Subcutaneous abdominal adipose tissue (tissue), 5 donors: ENCODE measurements around the gene KRT9.

ENCODE experiments used
- H3K27ac ChIP-seq: one replicate; pipeline ENCODE4 v1.7.0; 2013; ENCODE audit warnings: low read depth, mild to moderate bottlenecking, inconsistent platforms, low read length, moderate library complexity
- H3K27me3 ChIP-seq, 5 donors: one replicate each; pipeline ENCODE4 v1.7.0; 2013; ENCODE audit warnings: low read length in 5 of 5, inconsistent platforms in 1 of 5; ENCODE audit not compliant: control insufficient read depth in 5 of 5, insufficient read depth in 4 of 5
- H3K36me3 ChIP-seq, 5 donors: one replicate each; pipeline ENCODE4 v1.7.0; 2013; ENCODE audit warnings: low read length in 5 of 5; ENCODE audit not compliant: control insufficient read depth in 5 of 5, insufficient read depth in 5 of 5
- H3K4me1 ChIP-seq, 5 donors: one replicate each; pipeline ENCODE4 v1.7.0; 2013; ENCODE audit warnings: low read length in 5 of 5, mild to moderate bottlenecking in 3 of 5, moderate library complexity in 1 of 5; ENCODE audit not compliant: control insufficient read depth in 5 of 5, insufficient read depth in 5 of 5
- H3K4me3 ChIP-seq, 5 donors: one replicate each; pipeline ENCODE4 v1.7.0; 2013; ENCODE audit warnings: low read length in 5 of 5, low read depth in 1 of 5
- H3K9ac ChIP-seq, 5 donors: one replicate each; pipeline ENCODE4 v1.7.0; 2013; ENCODE audit warnings: low read length in 5 of 5, mild to moderate bottlenecking in 4 of 5, moderate library complexity in 3 of 5
- H3K9me3 ChIP-seq, 5 donors: one replicate each; pipeline ENCODE4 v1.7.0; 2013; ENCODE audit warnings: low read length in 5 of 5; ENCODE audit not compliant: control insufficient read depth in 5 of 5
- donor health status: healthy.
- donor health status: healthy.
- donor health status: healthy.
- donor health status: healthy.
- donor health status: healthy.

KRT9 gene

DNA sequence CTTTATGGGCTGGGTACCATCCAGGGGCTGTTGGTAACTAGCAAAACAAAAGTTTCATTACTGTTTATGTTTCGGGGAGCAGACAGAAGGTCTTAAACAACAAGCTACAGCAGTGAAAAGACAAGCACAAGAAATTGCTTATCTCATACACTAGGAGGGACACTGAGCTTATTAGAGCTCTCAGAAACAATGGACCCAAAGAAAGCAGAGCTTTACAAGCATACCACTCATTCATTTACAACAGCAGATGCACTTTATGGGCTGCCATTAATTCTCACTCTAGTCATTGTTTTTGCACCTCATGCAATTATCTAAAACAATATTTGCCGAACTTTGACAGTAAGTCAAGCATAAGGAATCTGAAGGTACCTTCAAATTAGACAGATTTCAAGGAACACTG, 30.7 kb upstream of the KRT9 start:
- H3K27ac ChIP-seq, result no peak overlapping the region
- no peak overlapping the region for H3K4me3 ChIP-seq
- H3K4me1 ChIP-seq, result no peaks in the 10 kb centered on the region
- peaks cover 4 to 13% (median 9%) of the 10 kb centered on the region in 5 donors for H3K9me3 ChIP-seq
- no peaks in the 10 kb centered on the region for H3K27me3 ChIP-seq
- H3K36me3 ChIP-seq, result no peaks in the 10 kb centered on the region
- no peak overlapping the region for H3K9ac ChIP-seq

DNA sequence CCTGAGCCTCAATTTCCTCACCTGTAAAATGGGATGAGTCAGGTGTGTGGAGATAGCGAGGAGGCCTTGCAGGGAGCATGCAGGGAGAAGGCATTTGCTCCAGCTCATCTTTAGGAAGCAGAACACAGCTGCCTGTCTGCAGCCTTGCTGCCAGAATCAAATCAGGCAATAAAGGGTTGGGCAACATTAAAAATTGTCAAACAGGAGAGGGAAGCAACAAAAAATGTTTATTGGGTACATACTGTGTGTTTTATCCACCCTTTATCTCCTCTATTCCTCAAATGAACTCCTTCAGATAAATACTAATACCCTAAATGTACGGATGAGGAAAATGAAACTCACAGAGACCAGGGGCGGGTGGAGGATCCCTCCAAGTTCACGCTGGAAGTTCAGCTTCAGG, 28.5 kb upstream of the KRT9 start:
- H3K4me1 ChIP-seq, result no peaks in the 10 kb centered on the region
- H3K27me3 ChIP-seq, result no peaks in the 10 kb centered on the region
- H3K36me3 ChIP-seq, result no peaks in the 10 kb centered on the region
- no peak overlapping the region for H3K9ac ChIP-seq
- H3K27ac ChIP-seq, result no peak overlapping the region
- no peak overlapping the region for H3K4me3 ChIP-seq
- H3K9me3 ChIP-seq, result no peaks in the 10 kb centered on the region

DNA sequence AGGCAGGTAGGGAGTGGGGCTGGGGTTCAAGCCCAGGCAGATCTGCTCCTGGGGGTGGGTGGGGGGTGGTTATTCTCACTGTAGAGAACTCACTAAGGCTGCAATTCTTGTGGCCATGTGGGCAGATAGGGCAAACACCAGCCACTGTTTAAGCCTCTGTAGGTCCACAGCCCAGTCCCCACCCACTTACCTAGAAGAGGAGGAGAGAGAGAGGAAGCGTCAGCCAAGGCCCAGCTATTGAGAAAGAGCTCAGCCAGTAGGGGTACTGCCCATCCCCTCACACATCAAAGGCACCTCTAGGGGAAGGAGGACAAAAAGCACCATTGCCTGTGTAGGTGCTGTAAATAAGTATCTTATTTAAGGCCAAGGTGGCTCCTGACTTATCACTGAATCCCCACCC, 27.8 kb upstream of the KRT9 start:
- H3K9me3 ChIP-seq, result no peaks in the 10 kb centered on the region
- H3K4me3 ChIP-seq, result no peak overlapping the region
- no peaks in the 10 kb centered on the region for H3K27me3 ChIP-seq
- H3K27ac ChIP-seq, result no peak overlapping the region
- no peak overlapping the region for H3K9ac ChIP-seq
- no peaks in the 10 kb centered on the region for H3K4me1 ChIP-seq
- no peaks in the 10 kb centered on the region for H3K36me3 ChIP-seq

DNA sequence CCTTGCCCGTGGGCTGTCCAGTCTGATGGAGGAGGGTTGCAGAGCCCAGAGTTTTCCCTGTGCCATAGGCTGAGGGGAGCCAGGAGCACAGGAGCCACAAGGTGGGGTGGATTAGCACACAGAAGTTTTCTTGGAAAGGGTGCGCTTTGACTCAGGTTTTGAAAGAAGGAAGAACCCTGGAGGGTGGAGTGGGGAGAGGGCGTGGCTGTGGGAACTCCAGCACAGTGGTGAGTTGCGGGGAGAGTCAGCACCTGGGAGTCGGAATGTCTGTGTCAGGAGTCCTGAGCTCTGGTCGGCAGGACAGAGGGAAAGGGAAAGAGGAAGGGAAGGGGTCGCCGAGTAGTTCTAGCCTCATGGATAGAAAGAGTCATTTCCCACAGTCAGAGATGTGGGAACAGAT, 23.7 kb upstream of the KRT9 start:
- Histone ChIP-seq H3K4me1 (peaks cover 0 to 17% (median 10%) of the 10 kb centered on the region in 5 donors), H3K36me3 (no peaks in the 10 kb centered on the region), H3K9me3 (peaks cover 0 to 4% (median 0%) of the 10 kb centered on the region in 5 donors), H3K9ac (no peak overlapping the region), H3K27ac (no peak overlapping the region), H3K4me3 (no peak overlapping the region), H3K27me3 (no peaks in the 10 kb centered on the region)

DNA sequence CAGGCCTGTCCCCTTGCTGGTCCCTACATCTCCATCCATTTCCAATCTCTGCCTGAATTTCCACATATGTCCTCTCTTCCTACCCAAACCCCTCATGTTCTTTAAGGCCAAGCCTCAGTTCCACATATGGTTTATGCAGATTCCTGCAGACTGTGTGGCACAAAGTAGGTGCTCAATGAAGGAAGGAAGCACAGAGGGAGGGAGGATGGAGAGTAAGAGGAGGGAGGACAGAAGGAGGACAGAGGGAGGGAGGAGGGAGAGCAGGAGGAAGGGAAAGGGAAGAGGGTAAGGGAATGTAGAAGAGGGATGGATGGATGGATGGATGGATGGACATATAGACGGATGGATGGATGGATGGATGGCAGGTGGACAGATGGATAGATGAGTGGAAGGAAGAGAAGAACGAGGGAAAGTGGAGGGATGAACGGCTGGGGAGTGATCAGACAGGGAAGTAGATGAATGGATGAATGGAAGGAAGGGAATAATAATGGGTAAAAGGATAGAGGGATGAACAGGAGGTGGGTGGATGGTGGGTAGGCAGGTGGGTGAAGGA, 22.6 kb upstream of the KRT9 start:
- Histone ChIP-seq H3K27me3 (no peaks in the 10 kb centered on the region), H3K4me1 (peaks cover 0 to 17% (median 10%) of the 10 kb centered on the region in 5 donors), H3K36me3 (no peaks in the 10 kb centered on the region), H3K9me3 (peaks cover 0 to 4% (median 0%) of the 10 kb centered on the region in 5 donors), H3K9ac (no peak overlapping the region), H3K4me3 (no peak overlapping the region), H3K27ac (no peak overlapping the region)

DNA sequence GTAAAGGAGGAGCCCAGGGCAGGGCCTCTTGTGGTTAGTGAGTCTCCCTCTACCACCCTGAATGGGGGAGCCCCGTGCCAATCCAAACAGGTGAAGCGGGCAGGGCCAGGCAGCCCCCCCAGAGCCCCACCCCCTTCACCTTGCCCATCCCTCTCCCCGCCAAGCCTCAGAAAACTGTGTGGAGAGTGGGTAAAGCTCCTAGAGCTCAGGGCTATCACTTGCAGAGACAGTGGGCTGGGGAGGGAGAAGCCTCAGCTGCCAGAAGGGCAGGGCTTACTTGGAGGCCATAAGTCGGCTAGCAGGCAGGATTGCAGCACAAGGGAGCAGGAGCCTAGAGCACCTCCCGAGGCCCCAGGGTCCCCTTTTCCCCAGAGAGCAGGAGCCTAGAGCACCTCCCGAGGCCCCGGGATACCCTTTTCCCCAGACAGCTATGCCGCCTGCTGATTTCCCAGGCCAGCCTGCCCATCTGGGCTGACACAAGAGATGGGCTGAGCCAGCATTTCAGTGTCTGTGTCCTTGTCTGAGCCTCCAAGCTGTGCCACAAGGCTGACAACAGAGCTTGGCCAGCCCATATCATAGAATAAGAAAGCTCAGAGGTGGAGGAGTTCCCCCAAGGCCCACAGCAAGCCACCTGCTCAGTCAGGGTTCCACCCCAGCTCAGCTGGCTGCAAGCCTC, 21.6 kb upstream of the KRT9 start:
- Histone ChIP-seq H3K9ac (no peak overlapping the region), H3K9me3 (peaks cover 0 to 4% (median 0%) of the 10 kb centered on the region in 5 donors), H3K4me1 (peaks cover 0 to 17% (median 10%) of the 10 kb centered on the region in 5 donors), H3K36me3 (no peaks in the 10 kb centered on the region), H3K4me3 (no peak overlapping the region), H3K27me3 (no peaks in the 10 kb centered on the region), H3K27ac (no peak overlapping the region)

DNA sequence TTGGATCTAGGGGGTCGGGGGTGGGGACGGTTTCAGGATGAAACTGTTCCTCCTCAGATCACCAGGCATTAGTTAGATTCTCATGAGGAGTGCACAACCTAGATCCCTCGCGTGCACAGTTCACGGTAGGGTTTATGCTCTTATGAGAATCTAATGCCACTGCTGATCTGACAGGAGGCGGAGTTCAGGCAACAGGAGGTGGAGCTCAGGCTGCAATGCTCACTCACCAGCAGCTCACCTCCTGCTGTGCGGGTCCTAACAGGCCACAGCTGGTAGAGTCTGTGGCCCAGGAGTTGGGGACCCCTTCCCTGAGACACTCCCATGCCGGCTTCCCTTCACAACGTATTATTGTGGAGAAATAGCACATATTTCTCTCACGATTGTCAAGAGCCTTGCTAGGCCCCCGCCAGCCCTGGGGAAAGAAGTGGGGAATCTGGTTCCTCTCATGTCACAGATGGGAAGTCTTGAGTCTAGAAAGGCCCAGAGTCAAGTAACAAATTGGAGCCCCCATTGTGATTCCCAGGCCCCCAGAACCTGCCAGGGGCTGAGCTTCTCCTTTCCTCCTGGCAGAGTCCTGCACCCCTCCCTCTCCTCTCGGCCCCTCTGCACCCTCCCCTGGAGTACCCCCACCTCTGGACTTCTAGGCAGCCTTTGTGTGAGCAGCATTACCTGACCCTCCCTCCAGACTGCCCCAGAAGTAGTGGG, 20.9 kb upstream of the KRT9 start:
- H3K9me3 ChIP-seq, result peaks cover 0 to 4% (median 0%) of the 10 kb centered on the region in 5 donors
- H3K27ac ChIP-seq, result no peak overlapping the region
- no peaks in the 10 kb centered on the region for H3K27me3 ChIP-seq
- no peaks in the 10 kb centered on the region for H3K36me3 ChIP-seq
- peaks cover 0 to 17% (median 10%) of the 10 kb centered on the region in 5 donors for H3K4me1 ChIP-seq
- no peak overlapping the region for H3K9ac ChIP-seq
- H3K4me3 ChIP-seq, result no peak overlapping the region

DNA sequence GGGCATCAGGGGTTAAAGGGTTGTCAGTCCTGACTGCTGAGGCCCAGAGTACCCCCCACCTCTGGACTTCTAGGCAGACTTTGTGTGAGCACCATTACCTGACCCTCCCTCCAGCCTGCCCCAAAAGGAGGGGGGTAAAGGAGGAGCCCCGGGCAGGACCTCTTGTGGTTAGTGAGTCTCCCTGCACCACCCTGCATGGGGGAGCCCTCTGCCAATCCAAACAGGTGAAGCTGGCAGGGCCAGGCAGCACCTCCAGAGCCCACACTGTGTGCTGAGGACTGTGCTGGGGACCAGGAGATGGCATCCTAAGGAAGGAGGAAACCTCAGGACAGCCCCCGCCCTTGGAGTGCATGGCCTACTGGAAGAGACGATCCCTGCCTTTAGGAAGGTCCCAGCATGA, 17.4 kb upstream of the KRT9 start:
- peaks cover 0 to 21% (median 10%) of the 10 kb centered on the region in 5 donors for H3K4me1 ChIP-seq
- no peak overlapping the region for H3K27ac ChIP-seq
- H3K36me3 ChIP-seq, result no peaks in the 10 kb centered on the region
- peaks cover 0 to 4% (median 0%) of the 10 kb centered on the region in 5 donors for H3K9me3 ChIP-seq
- no peak overlapping the region for H3K9ac ChIP-seq
- no peaks in the 10 kb centered on the region for H3K27me3 ChIP-seq
- no peak overlapping the region for H3K4me3 ChIP-seq

DNA sequence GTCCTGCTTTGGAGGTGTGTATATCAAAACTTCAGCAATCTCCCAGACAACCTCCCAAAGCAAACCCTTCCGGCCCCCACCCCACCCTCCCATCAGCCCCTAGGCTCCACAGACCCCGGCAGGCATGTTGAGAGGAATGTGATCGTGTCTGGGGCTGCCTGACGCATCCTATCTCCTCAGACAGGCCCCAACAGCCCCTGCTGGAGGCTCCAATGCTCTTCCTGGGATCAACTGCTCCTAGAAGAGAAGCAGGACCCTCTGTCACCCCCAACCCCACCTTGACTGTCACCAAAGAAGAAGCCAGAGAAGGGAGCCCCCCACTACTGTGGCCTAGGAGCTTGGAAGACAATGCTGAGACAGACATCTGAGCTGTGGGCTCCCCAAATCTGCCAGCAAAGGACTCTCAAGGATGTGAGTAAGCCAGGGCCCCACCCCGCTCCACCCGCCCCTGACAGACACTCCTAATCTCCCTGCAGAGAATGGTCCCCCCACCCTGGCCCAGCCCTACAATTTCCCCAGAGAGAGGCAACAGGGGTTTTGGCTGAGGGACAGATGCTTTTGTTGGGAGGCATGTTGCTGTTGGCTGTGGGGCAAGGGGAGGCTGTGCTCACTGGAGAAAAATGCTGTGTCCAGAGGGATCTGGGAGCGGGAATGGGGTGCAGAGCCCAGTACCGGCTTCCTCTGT, 16.4 kb upstream of the KRT9 start:
- no peaks in the 10 kb centered on the region for H3K27me3 ChIP-seq
- H3K9me3 ChIP-seq, result peaks cover 0 to 4% (median 0%) of the 10 kb centered on the region in 5 donors
- peaks cover 2 to 16% (median 4%) of the 10 kb centered on the region in 5 donors for H3K4me1 ChIP-seq
- H3K4me3 ChIP-seq, result no peak overlapping the region
- no peak overlapping the region for H3K27ac ChIP-seq
- no peak overlapping the region for H3K9ac ChIP-seq
- H3K36me3 ChIP-seq, result no peaks in the 10 kb centered on the region
